Smooth muscle cell (in vitro differentiated cells): ENCODE measurements around the gene HAPSTR1. TPM values are rescaled to one million over a fixed set of nuclear protein-coding genes. Genes with fewer than 3 reads are reported as not detected.
A peak's percentile ranks its signal among the peaks of the same experiment; 100 is the strongest.
"Not testable (repeated sequence)": the region's sequence is repeated elsewhere in the genome, so short reads cannot be mapped to it uniquely, and the experiment has no call there.

Experiments used
- DNase-seq: peaks from one replicate; lab custom pipeline; 2025; ENCODE audit not compliant: unreplicated experiment; lab: John Stamatoyannopoulos, UW
- H2AFZ ChIP-seq: fragments of 200-600 bp; sonication (generic); 2 replicates; pipeline ENCODE4 v1.6.0; 2016; ENCODE audit warnings: antibody characterized with exemption, low read depth, mild to moderate bottlenecking
- H3F3A ChIP-seq: fragments of 200-600 bp; sonication (generic); 2 replicates; pipeline ENCODE4 v1.6.0; 2017; ENCODE audit warnings: antibody characterized with exemption, low read depth
- H3K27ac ChIP-seq: fragments of 200-600 bp; sonication (generic); 2 replicates; pipeline ENCODE4 v1.5.1; 2016; ENCODE audit warnings: low read depth, mild to moderate bottlenecking
- H3K27me3 ChIP-seq: fragments of 200-600 bp; sonication (generic); 2 replicates; pipeline ENCODE4 v1.6.1; 2016; ENCODE audit warnings: low read depth, mild to moderate bottlenecking
- H3K36me3 ChIP-seq: fragments of 200-600 bp; sonication (generic); 2 replicates; pipeline ENCODE4 v1.5.1; 2016; ENCODE audit warnings: low read depth
- H3K4me1 ChIP-seq: fragments of 200-600 bp; sonication (generic); 2 replicates; pipeline ENCODE4 v1.5.1; 2016; ENCODE audit warnings: low read depth
- H3K4me2 ChIP-seq: fragments of 200-600 bp; sonication (generic); 2 replicates; pipeline ENCODE4 v1.6.0; 2016; ENCODE audit warnings: mild to moderate bottlenecking
- H3K4me3 ChIP-seq: fragments of 200-600 bp; sonication (generic); 2 replicates; pipeline ENCODE4 v1.5.1; 2016; ENCODE audit warnings: mild to moderate bottlenecking
- H3K79me2 ChIP-seq: fragments of 200-600 bp; sonication (generic); 2 replicates; pipeline ENCODE4 v1.6.0; 2016; ENCODE audit warnings: low read depth, mild to moderate bottlenecking
- H3K9ac ChIP-seq: fragments of 200-600 bp; sonication (generic); 2 replicates; pipeline ENCODE4 v1.6.0; 2016; ENCODE audit warnings: low read depth
- H3K9me3 ChIP-seq: fragments of 200-600 bp; sonication (generic); replicated peaks from 2 replicates; pipeline ENCODE4 v1.5.1; 2016; ENCODE audit warnings: low read depth
- H4K20me1 ChIP-seq: fragments of 200-600 bp; sonication (generic); 2 replicates; pipeline ENCODE4 v1.6.0; 2016; ENCODE audit warnings: low read depth
- CTCF ChIP-seq: fragments of 200-600 bp; sonication (generic); IDR thresholded peaks from 2 replicates; pipeline ENCODE4 v1.5.1; 2017; ENCODE audit warnings: borderline replicate concordance, mild to moderate bottlenecking, antibody characterized with exemption; ENCODE audit not compliant: insufficient read depth, poor library complexity, severe bottlenecking
- WGBS: methylation state at CpG from one replicate; pipeline ENCODE4 v1.1.7; 2016; ENCODE audit warnings: low lambda C conversion rate; 5-methylcytosine and 5-hydroxymethylcytosine counted together
- polyA plus RNA-seq: library from polyadenylated mRNA; unstranded; fragments of >200 nt; fragmentation: Nextera tagmentation; extraction: Ambion mirVana; gene quantifications from 2 replicates; pipeline ENCODE4 v1.2.1, GENCODE V29; 2016
- total RNA-seq: library from RNA; depleted of rRNA; stranded (reverse); fragments of >200 nt; gene quantifications from 2 replicates; pipeline ENCODE4 v1.2.3, GENCODE V29; 2014

HAPSTR1 gene
- total and polyA plus RNA-seq, 2 experiments from 2014 or later, result 26.7 to 77.5 TPM

- no peak for DNase-seq
- Histone ChIP-seq H3K27me3 (no peaks in the 10 kb centered on the region), H3K36me3 (no peaks in the 10 kb centered on the region), H3K9ac (no peak overlapping the region), H3K79me2 (no peaks in the 10 kb centered on the region), H2AFZ (no peak overlapping the region), H3F3A (peaks cover 11% of the 10 kb centered on the region), H3K4me1 (no peaks in the 10 kb centered on the region), H3K9me3 (no peaks in the 10 kb centered on the region), H3K27ac (peak overlapping the region; percentile 83), H4K20me1 (no peaks in the 10 kb centered on the region), H3K4me3 (no peak overlapping the region), H3K4me2 (no peak overlapping the region)
- WGBS, result 95% methylated on average over 5 of the region's 5 CpGs
- TF ChIP-seq CTCF, result no peak
These were observed 16.0 kb upstream of the HAPSTR1 start for GRCh38 chr16:9075299-9076071.

DNA sequence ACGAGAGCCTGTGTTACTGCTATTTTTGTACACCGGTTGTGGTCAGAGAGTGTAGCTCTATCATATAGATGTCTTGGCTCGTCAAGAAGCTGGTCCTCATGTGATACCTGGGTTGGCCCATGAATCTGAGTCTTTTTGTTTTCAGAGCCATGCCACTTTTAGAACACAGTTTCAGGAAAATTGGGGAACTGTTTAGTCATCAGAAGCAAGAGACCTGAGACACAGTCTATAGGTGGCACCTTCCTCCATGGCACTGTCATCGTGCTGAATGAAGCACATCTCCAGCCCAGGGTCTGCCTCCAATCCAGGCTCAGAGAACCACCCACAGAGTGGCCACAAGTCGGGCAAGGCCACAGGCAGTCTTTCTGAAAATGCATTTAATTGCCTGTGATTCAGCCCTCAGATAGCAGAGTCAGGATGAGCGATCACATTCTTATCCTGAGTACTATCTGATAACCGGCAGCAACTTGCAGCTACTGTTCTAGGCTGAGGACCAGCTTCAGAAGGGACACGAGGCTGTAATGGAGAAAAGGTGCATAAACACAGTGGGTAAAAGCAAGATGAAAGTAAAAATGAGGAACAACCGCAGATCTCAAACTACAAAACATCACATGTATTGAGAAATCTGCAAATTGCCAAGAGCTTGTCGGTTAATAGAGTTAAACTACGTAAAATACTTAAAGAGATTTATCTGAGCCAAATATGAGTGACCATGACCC, 14.2 kb upstream of the HAPSTR1 start:
- no peaks in the 10 kb centered on the region for H3K27me3 ChIP-seq
- no peak overlapping the region for H3K9ac ChIP-seq
- peak overlapping the region; percentile 50 for H3K4me2 ChIP-seq
- peaks cover 11% of the 10 kb centered on the region for H3F3A ChIP-seq
- peak overlapping the region; percentile 83 for H3K27ac ChIP-seq
- 48% methylated on average over 11 of the region's 11 CpGs for WGBS
- no peak overlapping the region for H2AFZ ChIP-seq
- H3K4me3 ChIP-seq, result no peak overlapping the region
- H3K36me3 ChIP-seq, result no peaks in the 10 kb centered on the region
- H3K4me1 ChIP-seq, result no peaks in the 10 kb centered on the region
- no peaks in the 10 kb centered on the region for H3K9me3 ChIP-seq
- no peaks in the 10 kb centered on the region for H3K79me2 ChIP-seq
- TF ChIP-seq CTCF, result no peak
- no peak for DNase-seq
- no peaks in the 10 kb centered on the region for H4K20me1 ChIP-seq

DNA sequence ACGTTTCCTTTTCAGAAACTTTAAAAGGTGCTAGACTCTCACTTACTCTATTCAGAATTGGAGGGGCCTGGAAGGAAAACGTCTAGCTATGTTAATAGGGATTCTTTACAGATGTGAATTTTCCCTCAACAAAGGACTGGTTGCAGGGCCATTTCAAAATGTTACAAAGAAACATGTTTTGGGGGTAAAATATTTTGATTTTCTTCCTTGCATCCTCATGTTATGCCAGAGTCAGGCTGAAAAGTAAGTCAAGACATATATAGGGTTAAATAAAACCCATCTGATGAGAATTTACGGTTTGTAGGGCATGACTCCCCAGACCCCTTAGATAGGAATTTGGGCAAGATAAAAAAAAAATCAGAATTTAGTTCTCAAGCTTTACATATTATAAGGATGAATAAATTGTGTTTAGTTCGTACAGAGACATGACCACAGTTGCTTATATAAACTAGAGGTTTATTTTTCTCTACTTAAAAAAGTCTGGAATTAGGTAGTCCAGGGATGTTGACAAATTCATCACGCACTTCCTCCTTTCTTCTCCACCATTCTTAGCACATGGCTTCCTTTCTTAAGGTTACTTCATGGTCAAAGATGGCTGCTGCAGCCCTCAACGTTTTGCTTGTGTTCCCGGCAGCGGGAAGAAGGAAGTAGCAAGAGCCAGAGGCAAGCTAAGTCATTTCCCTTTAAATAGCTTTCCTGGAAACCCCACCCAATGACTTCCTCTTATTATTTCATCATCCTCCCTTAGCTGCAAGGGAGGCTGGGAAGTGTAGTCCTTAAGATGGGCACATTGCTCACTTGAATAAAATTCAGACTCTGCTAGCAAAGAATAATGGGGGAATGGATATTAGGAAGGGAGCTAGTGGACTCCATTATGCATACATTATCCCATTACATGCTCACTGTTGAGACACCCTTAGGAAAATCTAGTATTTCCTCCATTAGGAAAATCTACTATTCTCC, 12.7 kb upstream of the HAPSTR1 start:
- not testable (repeated sequence) for H4K20me1 ChIP-seq, H3K4me1 ChIP-seq, H3K27me3 ChIP-seq, H3K9me3 ChIP-seq, H2AFZ ChIP-seq, H3K79me2 ChIP-seq, H3K4me2 ChIP-seq, DNase-seq, H3K4me3 ChIP-seq, H3K27ac ChIP-seq, H3K9ac ChIP-seq, H3K36me3 ChIP-seq
- peaks cover 11% of the 10 kb centered on the region for H3F3A ChIP-seq
- 85% methylated on average over 8 of the region's 8 CpGs for WGBS

DNA sequence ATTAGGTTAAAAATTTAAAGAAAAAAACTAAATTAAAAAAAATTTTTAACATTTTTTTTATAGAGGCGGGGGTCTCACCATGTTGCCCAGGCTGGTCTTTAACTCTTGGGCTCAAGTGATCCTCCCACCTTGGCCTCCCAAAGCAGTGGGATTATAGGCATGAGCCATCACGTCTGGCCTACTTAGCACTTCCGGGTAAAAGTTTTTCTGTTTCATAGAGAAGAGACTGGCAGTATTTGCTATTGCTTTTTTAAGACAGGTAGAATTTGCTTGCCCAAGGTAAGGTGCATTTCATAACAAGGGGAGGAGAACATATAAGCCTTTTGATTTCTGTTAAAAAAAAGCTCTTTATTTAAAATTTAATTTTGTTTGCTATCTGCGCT, 12.0 kb upstream of the HAPSTR1 start:
- H3K9ac ChIP-seq, result no peak overlapping the region
- no peaks in the 10 kb centered on the region for H3K79me2 ChIP-seq
- peaks cover 11% of the 10 kb centered on the region for H3F3A ChIP-seq
- no peak overlapping the region for H3K4me2 ChIP-seq
- TF ChIP-seq CTCF, result no peak
- H4K20me1 ChIP-seq, result no peaks in the 10 kb centered on the region
- H3K9me3 ChIP-seq, result no peaks in the 10 kb centered on the region
- no peak for DNase-seq
- no peak overlapping the region for H3K4me3 ChIP-seq
- no peaks in the 10 kb centered on the region for H3K36me3 ChIP-seq
- 95% methylated on average over 4 of the region's 4 CpGs for WGBS
- H3K4me1 ChIP-seq, result no peaks in the 10 kb centered on the region
- no peak overlapping the region for H2AFZ ChIP-seq
- H3K27me3 ChIP-seq, result no peaks in the 10 kb centered on the region
- H3K27ac ChIP-seq, result no peak overlapping the region
